GM12872 (cell line): Measurements from ENCODE around the gene SMYD5.

Experiments used
- CTCF ChIP-seq: IDR thresholded peaks from 3 replicates; pipeline ENCODE4 v1.5.1; 2011; ENCODE audit warnings: low read depth, mild to moderate bottlenecking, low read length, moderate library complexity; ENCODE audit not compliant: insufficient read depth

SMYD5 gene

GRCh38 chr2:73259704-73260337, 45.8 kb downstream of the SMYD5 start:
- no peak for TF ChIP-seq CTCF

DNA sequence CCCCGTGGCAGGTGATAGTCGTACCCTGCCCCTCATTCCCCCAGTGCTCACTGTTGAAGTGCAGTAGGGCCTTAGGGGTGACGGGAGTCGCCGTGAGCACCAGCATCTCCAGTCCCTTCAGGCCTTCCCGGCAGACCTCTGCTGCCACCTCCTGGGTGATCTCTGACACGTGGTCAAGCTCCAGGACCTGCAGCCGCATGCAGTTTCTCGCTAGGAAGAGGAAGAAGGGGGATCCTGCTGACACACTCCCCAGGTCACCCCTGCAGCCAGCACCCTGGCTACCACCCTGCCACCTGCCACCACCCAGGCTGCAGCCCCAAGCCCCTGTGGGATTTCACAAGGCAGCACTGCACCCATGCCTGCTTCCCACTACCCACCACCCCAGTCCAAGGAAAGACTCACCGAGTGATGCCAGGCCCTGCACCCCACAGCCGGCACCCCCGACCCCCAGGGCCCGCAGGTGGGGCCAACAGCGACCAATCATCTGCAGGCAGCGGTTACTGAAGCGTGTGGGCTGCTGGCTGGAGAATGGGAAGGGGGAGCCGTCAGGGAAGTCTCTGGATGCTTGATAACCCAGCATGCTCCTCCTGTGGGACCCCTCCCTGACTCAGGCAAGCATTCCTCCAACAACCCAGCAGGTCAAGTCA, 46.4 kb downstream of the SMYD5 start:
- peak; percentile 48 for TF ChIP-seq CTCF

DNA sequence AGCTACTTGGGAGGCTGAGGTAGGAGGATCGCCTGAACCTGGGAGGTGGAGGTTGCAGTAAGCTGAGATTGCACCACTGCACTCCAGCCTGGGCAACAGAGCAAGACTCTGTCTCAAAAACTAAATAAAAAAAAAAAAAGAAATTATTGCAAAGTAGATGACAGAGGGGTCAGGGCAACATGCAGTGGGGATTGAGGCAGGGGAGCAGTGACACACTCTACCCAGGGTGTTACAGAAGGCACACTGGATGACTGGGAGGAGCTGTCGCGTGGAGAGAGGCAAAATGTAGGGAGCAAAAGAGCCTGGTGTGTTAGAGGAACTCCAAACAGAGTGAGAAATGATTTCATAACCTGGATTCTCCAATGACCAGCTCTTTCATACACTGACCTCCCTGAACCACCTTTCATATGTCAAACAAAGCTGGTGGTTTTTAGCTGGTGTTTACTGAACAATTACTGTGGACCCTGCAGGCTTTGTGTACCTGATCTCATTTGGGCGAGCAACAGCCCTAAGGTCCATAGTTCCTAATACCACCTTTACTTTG, 48.1 kb downstream of the SMYD5 start:
- TF ChIP-seq CTCF, result no peak

DNA sequence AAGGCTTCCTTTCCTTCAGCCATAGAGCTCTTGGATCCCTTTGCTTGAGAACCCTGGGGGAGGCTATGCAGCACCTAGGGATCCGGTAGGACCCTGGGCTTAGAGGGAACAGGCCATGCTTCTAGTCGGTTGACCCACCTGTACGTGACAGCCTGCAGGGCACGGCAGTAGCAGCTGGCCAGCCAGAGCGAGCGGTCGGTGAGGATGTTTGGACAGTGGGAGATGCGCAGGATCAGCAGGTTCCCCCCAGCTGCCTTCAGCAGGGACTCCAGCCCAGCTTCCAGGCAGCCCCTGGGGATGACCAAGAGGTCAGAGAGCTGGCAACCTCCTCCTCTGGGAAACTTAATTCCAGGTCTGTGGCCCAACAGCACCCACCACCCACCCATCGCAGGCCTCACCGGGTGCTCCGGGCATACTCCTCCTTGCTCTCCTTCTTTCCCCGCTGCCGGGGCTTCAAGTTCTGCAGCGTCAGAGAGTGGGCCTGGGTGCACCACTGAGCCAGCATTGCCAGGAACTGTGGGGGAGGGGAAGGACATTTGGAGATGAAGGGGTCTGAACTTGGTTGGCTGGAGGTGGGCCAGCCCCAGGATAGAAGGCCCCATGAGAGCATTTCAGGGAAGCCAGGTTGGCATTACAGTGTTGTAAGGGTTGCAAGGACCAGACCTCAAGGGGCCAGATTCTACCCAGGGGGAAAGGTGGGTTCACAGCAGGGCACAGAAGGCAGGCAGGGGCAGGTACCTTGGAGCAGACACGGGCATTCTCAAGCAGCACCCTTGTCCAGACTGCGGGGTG, 49.7 kb downstream of the SMYD5 start:
- TF ChIP-seq CTCF, result no peak

DNA sequence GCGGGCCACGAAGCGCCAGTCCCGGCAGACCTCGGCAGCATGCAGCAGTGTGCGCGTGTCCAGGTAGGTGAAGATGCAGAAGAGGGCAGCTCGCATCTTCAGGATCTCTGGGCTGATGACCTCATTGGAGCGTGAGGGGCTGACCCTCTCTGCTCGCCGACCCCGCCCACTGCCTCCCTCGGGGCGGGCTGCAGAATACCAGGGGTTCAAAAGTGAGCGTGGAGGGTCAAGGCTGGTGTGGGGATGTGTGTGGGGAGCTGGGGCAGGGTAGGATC, 50.2 kb downstream of the SMYD5 start:
- TF ChIP-seq CTCF, result no peak

DNA sequence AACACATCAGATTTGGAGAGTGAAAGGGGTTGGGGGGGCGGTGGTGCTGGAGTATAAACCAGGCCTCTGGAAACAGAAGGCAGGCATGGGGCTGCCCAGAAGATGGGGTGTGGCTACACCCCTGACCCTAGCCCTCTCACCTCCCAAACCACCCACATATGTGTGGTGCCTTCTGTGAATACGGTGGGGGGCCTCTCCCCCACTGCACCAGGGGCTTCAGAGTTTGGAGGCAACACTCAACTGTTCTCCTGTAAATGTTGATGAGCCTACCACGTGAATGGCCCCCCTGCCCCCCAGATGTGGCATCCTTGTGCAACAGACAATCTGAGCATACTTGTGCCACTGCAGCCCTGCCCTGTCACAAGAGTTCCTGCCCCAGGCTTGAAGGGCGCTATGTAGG, 50.7 kb downstream of the SMYD5 start:
- TF ChIP-seq CTCF, result no peak

- TF ChIP-seq CTCF, result no peak
Measured at GRCh38 chr2:73265298-73266060, 51.4 kb downstream of the SMYD5 start.
